SK-N-SH treated with all-trans-retinoic acid at 6 μM for 48 hours (cell line): Measurements from ENCODE around the gene PSME1.

Experiments used
- GLIS3 ChIP-seq: fragments of 250-450 bp; sonication (Bioruptor Pico); IDR thresholded peaks from 2 replicates; pipeline ENCODE4 v1.5.0; 2020; ENCODE audit warnings: mild to moderate bottlenecking, moderate library complexity
- PPARA ChIP-seq: fragments of 250-450 bp; sonication (Bioruptor Pico); IDR thresholded peaks from 2 replicates; pipeline ENCODE4 v1.5.0; 2020; ENCODE audit warnings: mild to moderate bottlenecking, borderline replicate concordance
- RARB ChIP-seq: fragments of 250-450 bp; sonication (Bioruptor Pico); IDR thresholded peaks from 2 replicates; pipeline ENCODE4 v1.8.0; 2021; ENCODE audit warnings: mild to moderate bottlenecking, moderate library complexity
- ZFP3 ChIP-seq: fragments of 250-450 bp; sonication (Bioruptor Pico); IDR thresholded peaks from 2 replicates; pipeline ENCODE4 v1.5.0; 2020; ENCODE audit warnings: mild to moderate bottlenecking, moderate library complexity
- TF ChIP-seq, protein P1 (sequence below): fragments of 250-450 bp; sonication (Bioruptor Pico); IDR thresholded peaks from 2 replicates; pipeline ENCODE4 v1.5.1; 2020; ENCODE audit warnings: low read depth, mild to moderate bottlenecking, moderate library complexity
- TF ChIP-seq, protein P2 (sequence below): fragments of 250-450 bp; sonication (Bioruptor Pico); IDR thresholded peaks from 2 replicates; pipeline ENCODE4 v1.8.0; 2020; ENCODE audit warnings: mild to moderate bottlenecking, moderate library complexity, borderline replicate concordance

DNA sequence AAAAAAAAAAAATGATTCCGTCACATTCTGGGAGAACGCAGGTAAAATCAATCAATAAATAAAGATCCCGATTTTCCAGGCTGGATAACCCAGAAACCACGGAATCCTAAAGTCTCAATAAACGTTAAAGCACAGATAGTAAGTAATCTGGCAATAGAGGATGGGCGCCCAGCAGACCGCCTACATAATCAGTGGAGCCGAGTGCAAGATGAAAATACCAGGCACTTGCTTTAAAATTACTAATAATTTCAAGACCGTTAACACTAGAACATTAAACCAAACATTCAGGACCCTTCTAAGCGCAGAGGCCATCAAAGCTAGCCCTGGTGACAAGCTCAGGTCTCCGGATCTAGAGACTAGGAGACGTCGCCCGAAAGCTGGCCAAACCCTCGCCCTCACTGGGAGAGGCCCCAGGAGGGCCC, 22.6 kb upstream of the PSME1 start:
- TF ChIP-seq RARB (CRISPR knock-in tag) (no peak), ZFP3 (CRISPR knock-in tag) (no peak), GLIS3 (CRISPR knock-in tag) (no peak), PPARA (no peak)
- TF ChIP-seq, protein P1, sequence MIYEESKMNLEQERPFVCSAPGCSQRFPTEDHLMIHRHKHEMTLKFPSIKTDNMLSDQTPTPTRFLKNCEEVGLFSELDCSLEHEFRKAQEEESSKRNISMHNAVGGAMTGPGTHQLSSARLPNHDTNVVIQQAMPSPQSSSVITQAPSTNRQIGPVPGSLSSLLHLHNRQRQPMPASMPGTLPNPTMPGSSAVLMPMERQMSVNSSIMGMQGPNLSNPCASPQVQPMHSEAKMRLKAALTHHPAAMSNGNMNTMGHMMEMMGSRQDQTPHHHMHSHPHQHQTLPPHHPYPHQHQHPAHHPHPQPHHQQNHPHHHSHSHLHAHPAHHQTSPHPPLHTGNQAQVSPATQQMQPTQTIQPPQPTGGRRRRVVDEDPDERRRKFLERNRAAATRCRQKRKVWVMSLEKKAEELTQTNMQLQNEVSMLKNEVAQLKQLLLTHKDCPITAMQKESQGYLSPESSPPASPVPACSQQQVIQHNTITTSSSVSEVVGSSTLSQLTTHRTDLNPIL, result no peak
- TF ChIP-seq, protein P2, sequence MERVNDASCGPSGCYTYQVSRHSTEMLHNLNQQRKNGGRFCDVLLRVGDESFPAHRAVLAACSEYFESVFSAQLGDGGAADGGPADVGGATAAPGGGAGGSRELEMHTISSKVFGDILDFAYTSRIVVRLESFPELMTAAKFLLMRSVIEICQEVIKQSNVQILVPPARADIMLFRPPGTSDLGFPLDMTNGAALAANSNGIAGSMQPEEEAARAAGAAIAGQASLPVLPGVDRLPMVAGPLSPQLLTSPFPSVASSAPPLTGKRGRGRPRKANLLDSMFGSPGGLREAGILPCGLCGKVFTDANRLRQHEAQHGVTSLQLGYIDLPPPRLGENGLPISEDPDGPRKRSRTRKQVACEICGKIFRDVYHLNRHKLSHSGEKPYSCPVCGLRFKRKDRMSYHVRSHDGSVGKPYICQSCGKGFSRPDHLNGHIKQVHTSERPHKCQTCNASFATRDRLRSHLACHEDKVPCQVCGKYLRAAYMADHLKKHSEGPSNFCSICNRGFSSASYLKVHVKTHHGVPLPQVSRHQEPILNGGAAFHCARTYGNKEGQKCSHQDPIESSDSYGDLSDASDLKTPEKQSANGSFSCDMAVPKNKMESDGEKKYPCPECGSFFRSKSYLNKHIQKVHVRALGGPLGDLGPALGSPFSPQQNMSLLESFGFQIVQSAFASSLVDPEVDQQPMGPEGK (CRISPR knock-in tag), result no peak
